MM.1S (cell line): ENCODE measurements around the gene TRIM8.
A peak's percentile ranks its signal among the peaks of the same experiment; 100 is the strongest.

ENCODE experiments used
- DNase-seq: peaks from one replicate; pipeline ENCODE4 v3.0.0-alpha.2; 2015
- H2AFZ ChIP-seq: fragments of 300-600 bp; sonication (generic); 2 replicates; pipeline ENCODE4 v1.6.0; 2016; ENCODE audit warnings: antibody characterized with exemption, low read length
- H3F3A ChIP-seq: fragments of 300-600 bp; sonication (generic); 2 replicates; pipeline ENCODE4 v1.6.1; 2016; ENCODE audit warnings: mild to moderate bottlenecking, antibody characterized with exemption, low read length, moderate library complexity, mixed read lengths; ENCODE audit not compliant: insufficient read depth
- H3K27ac ChIP-seq: fragments of 300-600 bp; sonication (generic); 2 replicates; pipeline ENCODE4 v1.5.1; 2016; ENCODE audit warnings: mild to moderate bottlenecking, low read length
- H3K27me3 ChIP-seq: fragments of 300-600 bp; sonication (generic); replicated peaks from 2 replicates; pipeline ENCODE4 v1.6.0; 2016; ENCODE audit warnings: low read length; ENCODE audit not compliant: insufficient read depth
- H3K36me3 ChIP-seq: fragments of 300-600 bp; sonication (generic); replicated peaks from 2 replicates; pipeline ENCODE4 v1.6.1; 2016; ENCODE audit warnings: mild to moderate bottlenecking, low read length, mixed read lengths; ENCODE audit not compliant: insufficient read depth
- H3K4me1 ChIP-seq: fragments of 300-600 bp; sonication (generic); 2 replicates; pipeline ENCODE4 v1.6.1; 2016; ENCODE audit warnings: low read length, mixed read lengths
- H3K4me2 ChIP-seq: fragments of 300-600 bp; sonication (generic); 2 replicates; pipeline ENCODE4 v1.6.0; 2016; ENCODE audit warnings: low read depth, low read length
- H3K4me3 ChIP-seq: fragments of 300-600 bp; sonication (generic); 2 replicates; pipeline ENCODE4 v1.5.1; 2016; ENCODE audit warnings: low read length, mixed read lengths
- H3K79me2 ChIP-seq: fragments of 300-600 bp; sonication (generic); 2 replicates; pipeline ENCODE4 v1.6.1; 2016; ENCODE audit warnings: mixed run types, low read length, mixed read lengths
- H3K9ac ChIP-seq: fragments of 300-600 bp; sonication (generic); 2 replicates; pipeline ENCODE4 v1.6.1; 2016; ENCODE audit warnings: low read length, mixed read lengths
- H3K9me2 ChIP-seq: fragments of 300-600 bp; sonication (generic); replicated peaks from 2 replicates; pipeline ENCODE4 v1.6.1; 2016; ENCODE audit warnings: mild to moderate bottlenecking, low read length, mixed read lengths; ENCODE audit not compliant: insufficient read depth
- H3K9me3 ChIP-seq: fragments of 300-600 bp; sonication (generic); replicated peaks from 2 replicates; pipeline ENCODE4 v1.6.1; 2016; ENCODE audit warnings: mild to moderate bottlenecking, low read length, mixed read lengths; ENCODE audit not compliant: insufficient read depth
- H4K20me1 ChIP-seq: fragments of 300-600 bp; sonication (generic); 2 replicates; pipeline ENCODE4 v1.6.1; 2016; ENCODE audit warnings: mild to moderate bottlenecking, low read length, moderate library complexity, mixed read lengths; ENCODE audit not compliant: insufficient read depth
- EZH2 ChIP-seq: fragments of 300-600 bp; sonication (generic); optimal IDR thresholded peaks from 2 replicates; pipeline ENCODE3; 2017; ENCODE audit warnings: low read depth, mild to moderate bottlenecking, antibody characterized with exemption, low read length, mixed read lengths
- EZH2phosphoT487 ChIP-seq: fragments of 300-600 bp; sonication (generic); IDR thresholded peaks from 2 replicates; pipeline ENCODE4 v1.6.1; 2018; ENCODE audit warnings: antibody characterized with exemption, low read length
- TF ChIP-seq, protein P1 (sequence below): fragments of 300-600 bp; sonication (generic); IDR thresholded peaks from 2 replicates; pipeline ENCODE4 v1.5.1; 2016; ENCODE audit warnings: antibody characterized with exemption, low read length, mixed read lengths

Gene TRIM8

GRCh38 chr10:102678842-102679289, 34.6 kb downstream of the TRIM8 start:
- Histone ChIP-seq H3K9me3 (no peaks in the 10 kb centered on the region), H3F3A (0 out of 2 replicates have a peak, but pooled peaks cover 4% of the 10 kb centered on the region), H3K9me2 (no peaks in the 10 kb centered on the region), H3K4me2 (no peak overlapping the region), H4K20me1 (no peaks in the 10 kb centered on the region), H3K36me3 (no peaks in the 10 kb centered on the region), H3K9ac (no peak overlapping the region), H3K4me3 (no peak overlapping the region), H3K79me2 (no peaks in the 10 kb centered on the region), H3K27ac (no peak overlapping the region), H3K27me3 (no peaks in the 10 kb centered on the region), H2AFZ (no peak overlapping the region), H3K4me1 (no peaks in the 10 kb centered on the region)
- TF ChIP-seq EZH2 (no peak), EZH2phosphoT487 (no peak)
- TF ChIP-seq, protein P1, sequence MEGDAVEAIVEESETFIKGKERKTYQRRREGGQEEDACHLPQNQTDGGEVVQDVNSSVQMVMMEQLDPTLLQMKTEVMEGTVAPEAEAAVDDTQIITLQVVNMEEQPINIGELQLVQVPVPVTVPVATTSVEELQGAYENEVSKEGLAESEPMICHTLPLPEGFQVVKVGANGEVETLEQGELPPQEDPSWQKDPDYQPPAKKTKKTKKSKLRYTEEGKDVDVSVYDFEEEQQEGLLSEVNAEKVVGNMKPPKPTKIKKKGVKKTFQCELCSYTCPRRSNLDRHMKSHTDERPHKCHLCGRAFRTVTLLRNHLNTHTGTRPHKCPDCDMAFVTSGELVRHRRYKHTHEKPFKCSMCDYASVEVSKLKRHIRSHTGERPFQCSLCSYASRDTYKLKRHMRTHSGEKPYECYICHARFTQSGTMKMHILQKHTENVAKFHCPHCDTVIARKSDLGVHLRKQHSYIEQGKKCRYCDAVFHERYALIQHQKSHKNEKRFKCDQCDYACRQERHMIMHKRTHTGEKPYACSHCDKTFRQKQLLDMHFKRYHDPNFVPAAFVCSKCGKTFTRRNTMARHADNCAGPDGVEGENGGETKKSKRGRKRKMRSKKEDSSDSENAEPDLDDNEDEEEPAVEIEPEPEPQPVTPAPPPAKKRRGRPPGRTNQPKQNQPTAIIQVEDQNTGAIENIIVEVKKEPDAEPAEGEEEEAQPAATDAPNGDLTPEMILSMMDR: peak; percentile 60
- DNase-seq: peak; percentile 27

GRCh38 chr10:102679596-102679995, 35.3 kb downstream of the TRIM8 start:
- Histone ChIP-seq H3K36me3 (no peaks in the 10 kb centered on the region), H2AFZ (no peak overlapping the region), H3K4me1 (no peaks in the 10 kb centered on the region), H3K9me3 (no peaks in the 10 kb centered on the region), H3K4me2 (no peak overlapping the region), H3K9me2 (no peaks in the 10 kb centered on the region), H3K9ac (no peak overlapping the region), H3K4me3 (no peak overlapping the region), H4K20me1 (no peaks in the 10 kb centered on the region), H3K27ac (no peak overlapping the region), H3F3A (0 out of 2 replicates have a peak, but pooled peaks cover 4% of the 10 kb centered on the region), H3K27me3 (no peaks in the 10 kb centered on the region), H3K79me2 (no peaks in the 10 kb centered on the region)
- no peak for DNase-seq
- TF ChIP-seq EZH2 (no peak), EZH2phosphoT487 (no peak)
- TF ChIP-seq, protein P1: no peak

- H2AFZ ChIP-seq: no peak overlapping the region
- H3K27ac ChIP-seq: no peak overlapping the region
- H3K79me2 ChIP-seq: no peaks in the 10 kb centered on the region
- no peak overlapping the region for H3K4me2 ChIP-seq
- no peaks in the 10 kb centered on the region for H3K27me3 ChIP-seq
- no peak overlapping the region for H3K4me3 ChIP-seq
- no peaks in the 10 kb centered on the region for H4K20me1 ChIP-seq
- H3K36me3 ChIP-seq: no peaks in the 10 kb centered on the region
- no peaks in the 10 kb centered on the region for H3K9me3 ChIP-seq
- TF ChIP-seq, protein P1: no peak
- TF ChIP-seq EZH2phosphoT487: no peak
- TF ChIP-seq EZH2: no peak
- H3F3A ChIP-seq: no peaks in the 10 kb centered on the region
- no peak for DNase-seq
- H3K4me1 ChIP-seq: no peaks in the 10 kb centered on the region
- H3K9ac ChIP-seq: no peak overlapping the region
- H3K9me2 ChIP-seq: no peaks in the 10 kb centered on the region
Measured at GRCh38 chr10:102681696-102682095, 37.4 kb downstream of the TRIM8 start.
